Ovary (tissue), 9 donors: ENCODE measurements around the gene HOXB9. TPM values are rescaled to one million over a fixed set of nuclear protein-coding genes. Genes with fewer than 3 reads are reported as not detected.

Experiments used
- DNase-seq, 5 donors: peaks; one replicate each; pipeline ENCODE4 v3.0.0-alpha.2; 2019 to 2020
- H3K27ac ChIP-seq, 2 donors: fragments of 200-600 bp; one replicate each; pipeline versions ENCODE4 v1.5.1 to v1.8.0; 2019 to 2022
- H3K27me3 ChIP-seq: fragments of 200-600 bp; one replicate; pipeline ENCODE4 v1.8.0; 2022
- H3K36me3 ChIP-seq: fragments of 200-600 bp; sonication (generic); one replicate; pipeline ENCODE4 v1.5.1; 2019
- H3K4me1 ChIP-seq: one replicate; pipeline ENCODE4 v1.8.1; 2013; ENCODE audit warnings: mild to moderate bottlenecking, moderate library complexity; ENCODE audit not compliant: insufficient read depth
- H3K4me3 ChIP-seq: fragments of 200-600 bp; sonication (generic); one replicate; pipeline ENCODE4 v1.5.1; 2017
- H3K9me3 ChIP-seq, 2 donors: fragments of 200-600 bp in 1 of 2; sonication (generic) in 1 of 2; one replicate each; pipeline versions ENCODE4 v1.5.1 to v1.8.1; 2013 to 2019; ENCODE audit warnings: mild to moderate bottlenecking in 1 of 2, moderate library complexity in 1 of 2
- EP300 ChIP-seq: sonication (generic); formaldehyde crosslinking; IDR thresholded peaks from one replicate; pipeline ENCODE4 v1.6.1; 2017; ENCODE audit warnings: antibody characterized with exemption
- POLR2A ChIP-seq: fragments of 450-650 bp; IDR thresholded peaks from one replicate; pipeline ENCODE4 v1.6.1; 2017; ENCODE audit warnings: antibody characterized with exemption, mild to moderate bottlenecking, moderate library complexity
- WGBS, 3 donors: extraction: QIAGEN DNeasy Blood & Tissue Kit in 1 of 3; methylation state at CpG; one replicate each; pipeline versions ENCODE4 v1.1.5 to v1.1.7; 2013 to 2017; 5-methylcytosine and 5-hydroxymethylcytosine counted together
- intact Hi-C, 4 donors: fragments of 100-400 bp; cut with DNase I; formaldehyde crosslinking; loops; one replicate each; pipeline versions ENCODE4 v1.11.0 to v1.15.1; 2022 to 2023
- polyA plus RNA-seq, 2 donors: library from polyadenylated mRNA; stranded (reverse); fragments of 200-250 nt in 1 of 2; fragments of 350-450 nt in 1 of 2; fragmentation: Illumina TruSeq in 1 of 2; extraction: RNeasy Lipid Tissue Mini Kit (QIAGEN cat#74804) in 1 of 2; gene quantifications; one replicate each; pipeline ENCODE4 v1.2.3, GENCODE V29; 2013 to 2014
- total RNA-seq, 7 donors: library from RNA; depleted of rRNA in 2 of 7; stranded (reverse); fragments of >200 nt in 2 of 7; fragmentation: NEBNext Ultra II Directional in 3 of 7; extraction: Animal tissue kit (Norgen Biotek cat#: 25700) in 3 of 7; gene quantifications; one replicate each; pipeline versions ENCODE4 v1.1.0 to v1.2.4, GENCODE V29; 2016 to 2023
- TF ChIP-seq, protein P1 (sequence below), 3 donors: fragments of 450-650 bp in 2 of 3; fragments of 200-600 bp in 1 of 3; IDR thresholded peaks; one replicate each; pipeline versions ENCODE4 v1.5.1 to v1.8.0; 2016 to 2022; ENCODE audit warnings: antibody characterized with exemption in 3 of 3, mild to moderate bottlenecking in 1 of 3
- donor health status: DM: no; HTN: no; CAD: no; lungs with moderate emphysema.
- donor health status: DM: no; HTN: no; CAD: no.
- donor health status: Bipolar disorder and iron deficiency.
- donor health status: DM: yes; HTN: yes; CAD: no.
- donor health status: DM: no; HTN: no; CAD: no.
- donor health status: DM: yes; HTN: yes; CAD: no.

HOXB9 gene
- total and polyA plus RNA-seq, 9 donors: 0.10 to 0.36 (median 0.12) TPM; not detected in 4

DNA sequence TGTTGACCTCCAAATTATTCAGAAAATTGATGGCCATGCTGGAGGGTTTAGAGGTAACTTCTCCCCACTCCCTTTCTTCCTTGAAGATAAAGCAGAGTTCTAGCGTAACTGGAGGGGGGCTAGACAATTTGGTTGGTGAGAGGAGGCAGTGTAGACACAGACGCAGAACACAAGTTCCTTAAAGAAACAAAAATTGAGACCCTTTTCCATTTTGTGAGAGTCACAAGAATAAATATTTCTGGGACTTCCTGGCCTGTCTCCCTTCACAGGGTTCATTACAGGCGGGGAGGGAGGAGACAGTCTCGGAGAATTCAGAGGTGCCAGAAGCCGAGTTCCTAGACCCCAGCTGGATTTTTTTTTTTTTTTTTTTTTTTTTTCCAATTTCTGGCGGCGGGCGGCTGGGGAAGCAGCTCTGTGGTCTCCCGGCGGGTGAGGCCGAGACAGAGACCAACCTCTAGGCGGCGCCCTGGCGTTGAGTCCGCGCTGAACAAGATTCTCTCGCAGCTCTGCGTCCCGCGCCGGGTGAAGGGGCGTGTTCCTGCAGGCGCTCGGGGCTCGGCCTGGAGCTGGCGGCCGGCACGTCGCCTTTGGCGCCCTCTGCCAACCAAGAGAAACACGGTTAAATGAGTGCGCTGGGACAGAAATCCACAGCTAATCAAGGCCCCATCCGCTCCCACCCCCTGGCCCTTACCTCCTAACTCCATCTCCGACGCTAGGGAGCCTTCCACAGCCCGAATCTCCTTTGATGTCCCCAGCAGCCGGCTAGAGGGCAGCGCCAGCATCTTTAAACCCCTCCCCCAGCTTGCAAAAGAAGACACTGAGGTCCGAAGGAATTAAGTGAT, 10.2 kb upstream of the HOXB9 start:
- H3K4me1 ChIP-seq: no peaks in the 10 kb centered on the region

DNA sequence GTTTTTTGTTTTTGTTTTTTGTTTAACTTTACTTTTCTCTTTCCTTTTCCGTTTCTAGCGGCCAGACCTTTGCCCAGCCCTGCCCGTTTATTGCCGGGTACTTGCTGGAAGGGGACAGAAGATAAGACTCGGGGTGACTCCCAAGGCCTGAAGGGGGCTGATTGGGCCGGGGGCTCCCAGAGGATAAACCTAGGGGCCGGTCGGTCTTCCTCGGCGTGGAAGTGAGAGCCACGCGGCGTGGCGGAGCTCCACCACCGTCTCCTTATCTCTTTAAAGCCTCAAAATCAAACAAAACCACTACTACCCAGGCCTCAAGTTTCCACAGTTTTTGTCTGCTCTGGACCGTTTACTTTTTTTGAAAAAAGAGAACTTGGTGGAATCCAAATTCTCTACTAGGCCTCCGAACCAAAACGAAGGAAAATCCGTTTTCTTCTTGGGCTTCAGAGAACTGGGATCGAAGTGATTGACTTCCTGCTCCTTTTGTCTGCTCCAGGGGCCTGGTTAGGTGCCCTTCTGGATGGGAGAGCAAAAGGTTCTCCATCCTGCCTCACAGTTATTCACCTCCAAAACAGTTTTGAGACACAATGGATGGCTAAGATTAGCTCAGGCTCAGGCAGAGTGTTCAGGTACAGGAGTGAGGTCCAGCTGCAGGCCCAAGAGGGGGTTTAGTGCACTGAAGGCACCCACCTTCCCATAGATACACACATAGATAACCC, 8.5 kb upstream of the HOXB9 start:
- no peaks in the 10 kb centered on the region for H3K27me3 ChIP-seq
- H3K9me3 ChIP-seq: no peaks in the 10 kb centered on the region
- no peaks in the 10 kb centered on the region for H3K4me1 ChIP-seq
- H3K36me3 ChIP-seq: no peaks in the 10 kb centered on the region
- TF ChIP-seq, protein P1, sequence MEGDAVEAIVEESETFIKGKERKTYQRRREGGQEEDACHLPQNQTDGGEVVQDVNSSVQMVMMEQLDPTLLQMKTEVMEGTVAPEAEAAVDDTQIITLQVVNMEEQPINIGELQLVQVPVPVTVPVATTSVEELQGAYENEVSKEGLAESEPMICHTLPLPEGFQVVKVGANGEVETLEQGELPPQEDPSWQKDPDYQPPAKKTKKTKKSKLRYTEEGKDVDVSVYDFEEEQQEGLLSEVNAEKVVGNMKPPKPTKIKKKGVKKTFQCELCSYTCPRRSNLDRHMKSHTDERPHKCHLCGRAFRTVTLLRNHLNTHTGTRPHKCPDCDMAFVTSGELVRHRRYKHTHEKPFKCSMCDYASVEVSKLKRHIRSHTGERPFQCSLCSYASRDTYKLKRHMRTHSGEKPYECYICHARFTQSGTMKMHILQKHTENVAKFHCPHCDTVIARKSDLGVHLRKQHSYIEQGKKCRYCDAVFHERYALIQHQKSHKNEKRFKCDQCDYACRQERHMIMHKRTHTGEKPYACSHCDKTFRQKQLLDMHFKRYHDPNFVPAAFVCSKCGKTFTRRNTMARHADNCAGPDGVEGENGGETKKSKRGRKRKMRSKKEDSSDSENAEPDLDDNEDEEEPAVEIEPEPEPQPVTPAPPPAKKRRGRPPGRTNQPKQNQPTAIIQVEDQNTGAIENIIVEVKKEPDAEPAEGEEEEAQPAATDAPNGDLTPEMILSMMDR (IDR thresholded peaks at IDR 0.05): no peak
- DNase-seq: no peak
- H3K27ac ChIP-seq: no peak overlapping the region
- 27 to 39% (median 28%) methylated on average over 20 of the region's 20 CpGs for WGBS, 3 donors
- intact Hi-C loops: no loop called here
- no peak overlapping the region for H3K4me3 ChIP-seq

More for the DNA sequence above, 10.2 kb upstream of the HOXB9 start:
- no peaks in the 10 kb centered on the region for H3K27me3 ChIP-seq
- H3K4me3 ChIP-seq: no peak overlapping the region
- TF ChIP-seq EP300 (no peak), POLR2A (no peak)
- TF ChIP-seq, protein P1 (IDR thresholded peaks at IDR 0.05): no peak
- 2 to 4% (median 2%) methylated on average over 39 of the region's 39 CpGs for WGBS, 3 donors
- intact Hi-C loops: no loop called here
- H3K9me3 ChIP-seq: no peaks in the 10 kb centered on the region
- H3K36me3 ChIP-seq: no peaks in the 10 kb centered on the region
- no peak for DNase-seq
- H3K27ac ChIP-seq: no peak overlapping the region

DNA sequence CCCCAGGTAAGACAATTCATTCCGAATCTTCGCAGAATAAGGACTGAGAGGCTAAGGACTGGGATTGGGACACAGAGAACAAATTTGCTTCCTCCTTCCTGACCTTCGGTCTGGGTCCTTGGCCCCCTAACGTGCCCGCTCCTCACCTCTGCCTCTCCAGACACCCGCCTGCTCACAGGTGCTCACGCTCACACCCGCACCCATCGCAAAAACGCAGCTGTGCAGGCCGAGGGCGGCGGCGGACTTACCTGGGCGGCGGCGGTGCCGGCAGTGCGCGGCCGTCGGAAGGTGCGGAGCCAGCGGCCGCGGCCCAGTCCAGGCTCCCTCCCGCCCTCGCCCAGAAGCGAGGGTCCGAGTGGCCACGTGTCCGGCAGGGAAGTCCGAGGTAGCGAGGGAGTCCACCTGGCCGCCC, 7.1 kb upstream of the HOXB9 start:
- intact Hi-C loops: no loop called here

DNA sequence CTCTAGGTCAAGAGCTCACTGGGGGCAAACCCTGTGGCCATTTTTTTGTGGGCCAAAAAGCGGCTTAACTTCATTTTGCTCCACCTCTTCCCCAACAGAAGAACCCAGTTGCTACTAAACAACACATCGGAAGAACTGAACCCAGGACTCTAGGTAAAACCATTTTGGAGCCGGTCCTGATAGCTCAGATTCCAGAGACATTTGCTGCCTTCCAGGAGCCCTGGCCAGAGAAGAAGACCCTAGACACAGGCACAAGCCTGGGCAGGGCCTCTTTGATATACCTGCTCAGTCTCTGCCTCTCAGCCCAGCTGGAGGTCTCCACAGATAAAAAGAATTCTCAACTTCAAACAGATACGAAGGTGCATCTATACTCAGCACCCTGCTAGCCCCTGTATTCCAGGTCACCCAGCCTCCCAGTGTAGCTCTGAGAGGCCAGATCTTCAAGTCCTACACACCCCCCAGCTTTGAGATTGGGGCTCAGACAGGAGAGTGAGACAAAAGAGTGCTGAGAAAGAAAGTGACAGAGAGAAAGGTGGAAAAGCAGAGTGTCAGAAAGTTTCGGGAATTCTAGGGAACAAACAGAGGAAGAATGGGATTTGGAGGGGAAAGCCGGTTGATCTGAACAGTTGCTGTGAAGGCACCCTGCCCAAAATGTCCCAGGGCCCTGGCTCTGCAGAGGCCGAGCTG, 6.6 kb upstream of the HOXB9 start:
- H3K4me3 ChIP-seq: no peak overlapping the region
- no peak overlapping the region for H3K27ac ChIP-seq
- H3K4me1 ChIP-seq: no peaks in the 10 kb centered on the region
- TF ChIP-seq, protein P1 (IDR thresholded peaks at IDR 0.05): no peak
- TF ChIP-seq POLR2A: no peak
- no peak for TF ChIP-seq EP300
- H3K36me3 ChIP-seq: no peaks in the 10 kb centered on the region
- DNase-seq: no peak
- H3K9me3 ChIP-seq: no peaks in the 10 kb centered on the region
- intact Hi-C loops: no loop called here
- WGBS, 3 donors: 20 to 43% (median 22%) methylated on average over 7 of the region's 7 CpGs
- no peaks in the 10 kb centered on the region for H3K27me3 ChIP-seq

More for the DNA sequence above, 7.1 kb upstream of the HOXB9 start:
- Histone ChIP-seq H3K27me3 (no peaks in the 10 kb centered on the region), H3K36me3 (no peaks in the 10 kb centered on the region), H3K4me3 (no peak overlapping the region), H3K4me1 (no peaks in the 10 kb centered on the region), H3K9me3 (no peaks in the 10 kb centered on the region), H3K27ac (no peak overlapping the region)
- TF ChIP-seq EP300: no peak
- TF ChIP-seq POLR2A: no peak
- TF ChIP-seq, protein P1 (IDR thresholded peaks at IDR 0.05): no peak
- WGBS, 3 donors: 7 to 10% (median 7%) methylated on average over 26 to 35 of the region's 35 CpGs
- DNase-seq: no peak
